Astrocyte (in vitro differentiated cells and primary cell): Measurements from ENCODE around the gene FBXO10. TPM values are rescaled to one million over a fixed set of nuclear protein-coding genes. Genes with fewer than 3 reads are reported as not detected.

ENCODE experiments used
- DNase-seq: peaks from one replicate; pipeline ENCODE4 v3.0.0-alpha.2; 2010; ENCODE audit warnings: low read depth
- FAIRE-seq: peaks from 2 replicates; lab custom pipeline; 2011; peaks lifted over from hg19 to GRCh38; lab: Jason Lieb, UNC
- H2AFZ ChIP-seq: 2 replicates; pipeline ENCODE4 v1.6.0; 2012; ENCODE audit warnings: low read depth, low read length, inconsistent platforms
- H3K27ac ChIP-seq: 2 replicates; pipeline ENCODE4 v1.5.1; 2011; ENCODE audit warnings: low read depth, low read length, inconsistent platforms
- H3K27me3 ChIP-seq: 2 replicates; pipeline ENCODE4 v1.6.0; 2011; ENCODE audit warnings: low read length, inconsistent platforms; ENCODE audit not compliant: insufficient read depth
- H3K36me3 ChIP-seq: 2 replicates; pipeline ENCODE4 v1.5.1; 2011; ENCODE audit warnings: low read length, inconsistent platforms; ENCODE audit not compliant: insufficient read depth
- H3K4me1 ChIP-seq: 2 replicates; pipeline ENCODE4 v1.5.1; 2011; ENCODE audit warnings: low read length, inconsistent platforms; ENCODE audit not compliant: insufficient read depth
- H3K4me2 ChIP-seq: 2 replicates; pipeline ENCODE4 v1.6.0; 2012; ENCODE audit warnings: low read length, inconsistent platforms
- H3K4me3 ChIP-seq: 2 replicates; pipeline ENCODE4 v1.5.1; 2011; ENCODE audit warnings: low read depth, mild to moderate bottlenecking, low read length, inconsistent platforms; ENCODE audit not compliant: insufficient read depth
- H3K79me2 ChIP-seq: 2 replicates; pipeline ENCODE4 v1.6.0; 2012; ENCODE audit warnings: mild to moderate bottlenecking, low read length, inconsistent platforms; ENCODE audit not compliant: insufficient read depth
- H3K9ac ChIP-seq: 2 replicates; pipeline ENCODE4 v1.6.0; 2012; ENCODE audit warnings: mild to moderate bottlenecking, low read length, inconsistent platforms
- H3K9me3 ChIP-seq: 2 replicates; pipeline ENCODE4 v1.5.1; 2012; ENCODE audit warnings: low read depth, mild to moderate bottlenecking, low read length, inconsistent platforms; ENCODE audit not compliant: insufficient read depth
- H4K20me1 ChIP-seq: 2 replicates; pipeline ENCODE4 v1.6.0; 2012; ENCODE audit warnings: low read length, inconsistent platforms; ENCODE audit not compliant: insufficient read depth
- H3K27ac Mint-ChIP-seq: one replicate; pipeline ENCODE4 v1.8.0; 2021; ENCODE audit warnings: mild to moderate bottlenecking, mixed read lengths; ENCODE audit not compliant: unreplicated experiment
- H3K27me3 Mint-ChIP-seq: one replicate; pipeline ENCODE4 v1.8.0; 2021; ENCODE audit warnings: low read depth, mixed read lengths; ENCODE audit not compliant: unreplicated experiment
- H3K36me3 Mint-ChIP-seq: one replicate; pipeline ENCODE4 v1.8.0; 2021; ENCODE audit warnings: low read depth, mixed read lengths; ENCODE audit not compliant: unreplicated experiment
- H3K4me1 Mint-ChIP-seq: one replicate; pipeline ENCODE4 v1.8.0; 2021; ENCODE audit warnings: low read depth, mixed read lengths; ENCODE audit not compliant: unreplicated experiment
- H3K4me3 Mint-ChIP-seq: one replicate; pipeline ENCODE4 v1.8.0; 2021; ENCODE audit warnings: mild to moderate bottlenecking, moderate library complexity, mixed read lengths; ENCODE audit not compliant: unreplicated experiment
- H3K9me3 Mint-ChIP-seq: one replicate; pipeline ENCODE4 v1.8.0; 2021; ENCODE audit warnings: mild to moderate bottlenecking, mixed read lengths; ENCODE audit not compliant: unreplicated experiment
- CTCF ChIP-seq: IDR thresholded peaks from 2 replicates; pipeline ENCODE4 v1.5.1; 2011; ENCODE audit warnings: low read depth, mild to moderate bottlenecking, inconsistent platforms, low read length, moderate library complexity; ENCODE audit not compliant: insufficient read depth
- EZH2 ChIP-seq: IDR thresholded peaks from 2 replicates; pipeline ENCODE4 v1.6.1; 2012; ENCODE audit warnings: mild to moderate bottlenecking, low read length, inconsistent platforms; ENCODE audit not compliant: insufficient read depth
- total RNA-seq: library from RNA; stranded (reverse); gene quantifications from 2 replicates; pipeline ENCODE4 v1.2.1, GENCODE V29; 2021

Gene FBXO10
- total RNA-seq, 1 donor from 2014 or later = 12.7 TPM

- peaks cover 10% of the 10 kb centered on the region for H3K36me3 ChIP-seq
- no peaks in the 10 kb centered on the region for H3K9me3 Mint-ChIP-seq
- no peaks in the 10 kb centered on the region for H3K4me1 ChIP-seq
- H3K4me2 ChIP-seq = no peak overlapping the region
- H3K27ac ChIP-seq = no peak overlapping the region
- no peak overlapping the region for H3K9ac ChIP-seq
- no peaks in the 10 kb centered on the region for H3K79me2 ChIP-seq
- H3K4me3 ChIP-seq = no peak overlapping the region
- no peak for DNase-seq
- H3K27me3 ChIP-seq = no peaks in the 10 kb centered on the region
- H3K27ac Mint-ChIP-seq = no peak overlapping the region
- no peak for FAIRE-seq
- no peaks in the 10 kb centered on the region for H3K27me3 Mint-ChIP-seq
- H3K9me3 ChIP-seq = no peaks in the 10 kb centered on the region
- H2AFZ ChIP-seq = no peak overlapping the region
- peaks cover 11% of the 10 kb centered on the region for H3K36me3 Mint-ChIP-seq
- H4K20me1 ChIP-seq = peaks cover 6% of the 10 kb centered on the region
- TF ChIP-seq EZH2 (no peak), CTCF (no peak)
- H3K4me3 Mint-ChIP-seq = no peak overlapping the region
- peaks cover 5% of the 10 kb centered on the region for H3K4me1 Mint-ChIP-seq
These were observed 32.7 kb downstream of the FBXO10 start for GRCh38 chr9:37543468-37543867.

GRCh38 chr9:37542895-37543294 is 33.3 kb downstream of the FBXO10 start:
- H3K27ac Mint-ChIP-seq = no peak overlapping the region
- H4K20me1 ChIP-seq = peaks cover 6% of the 10 kb centered on the region
- no peaks in the 10 kb centered on the region for H3K9me3 Mint-ChIP-seq
- H3K4me1 Mint-ChIP-seq = peaks cover 5% of the 10 kb centered on the region
- no peak overlapping the region for H2AFZ ChIP-seq
- DNase-seq (no peak), FAIRE-seq (no peak)
- no peak overlapping the region for H3K9ac ChIP-seq
- no peak overlapping the region for H3K4me3 Mint-ChIP-seq
- H3K4me1 ChIP-seq = no peaks in the 10 kb centered on the region
- TF ChIP-seq EZH2 (no peak), CTCF (no peak)
- H3K27me3 ChIP-seq = no peaks in the 10 kb centered on the region
- H3K36me3 ChIP-seq = peaks cover 10% of the 10 kb centered on the region
- H3K27ac ChIP-seq = no peak overlapping the region
- no peaks in the 10 kb centered on the region for H3K79me2 ChIP-seq
- no peaks in the 10 kb centered on the region for H3K27me3 Mint-ChIP-seq
- H3K9me3 ChIP-seq = no peaks in the 10 kb centered on the region
- H3K4me2 ChIP-seq = no peak overlapping the region
- no peak overlapping the region for H3K4me3 ChIP-seq
- peaks cover 11% of the 10 kb centered on the region for H3K36me3 Mint-ChIP-seq

DNA sequence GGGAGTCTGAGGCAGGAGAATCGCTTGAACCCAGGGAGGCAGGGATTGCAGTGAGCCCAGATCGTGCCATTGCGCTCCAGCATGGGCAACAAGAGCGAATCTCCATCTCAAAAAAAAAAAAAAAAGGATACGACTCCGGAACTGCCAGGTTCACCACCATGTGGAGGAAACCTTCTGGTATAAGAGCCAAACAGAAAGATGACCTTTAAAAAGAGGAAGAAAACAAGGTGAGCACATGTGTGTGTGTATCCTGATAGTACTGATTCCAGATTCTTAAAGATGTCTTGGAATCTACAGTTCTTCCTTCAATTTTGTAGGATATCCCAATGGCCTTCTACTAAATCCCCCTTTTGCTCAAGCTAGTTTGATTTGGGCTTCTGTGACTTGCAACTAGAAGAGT is 33.7 kb downstream of the FBXO10 start:
- no peak overlapping the region for H3K4me3 ChIP-seq
- TF ChIP-seq CTCF (no peak), EZH2 (no peak)
- no peak for FAIRE-seq
- H3K27ac ChIP-seq = no peak overlapping the region
- DNase-seq = no peak
- H3K36me3 Mint-ChIP-seq = peaks cover 15% of the 10 kb centered on the region
- peaks cover 6% of the 10 kb centered on the region for H4K20me1 ChIP-seq
- no peak overlapping the region for H2AFZ ChIP-seq
- no peak overlapping the region for H3K4me3 Mint-ChIP-seq
- no peak overlapping the region for H3K4me2 ChIP-seq
- no peak overlapping the region for H3K27ac Mint-ChIP-seq
- no peak overlapping the region for H3K9ac ChIP-seq
- no peaks in the 10 kb centered on the region for H3K27me3 ChIP-seq
- no peaks in the 10 kb centered on the region for H3K79me2 ChIP-seq
- H3K27me3 Mint-ChIP-seq = no peaks in the 10 kb centered on the region
- H3K4me1 ChIP-seq = no peaks in the 10 kb centered on the region
- H3K9me3 Mint-ChIP-seq = no peaks in the 10 kb centered on the region
- H3K36me3 ChIP-seq = peaks cover 10% of the 10 kb centered on the region
- peaks cover 5% of the 10 kb centered on the region for H3K4me1 Mint-ChIP-seq
- no peaks in the 10 kb centered on the region for H3K9me3 ChIP-seq
